Measurements from ENCODE around the gene TRMT11. TPM values are rescaled to one million over a fixed set of nuclear protein-coding genes. Genes with fewer than 3 reads are reported as not detected.

Gene TRMT11
- total and polyA plus RNA-seq, 2 of the 13 experiments (the other 11 are each of a cell fraction or from before 2014, with no cell fraction given): 42.2 to 81.9 TPM

- TF ChIP-seq ZNF781 (CRISPR knock-in tag; IDR thresholded peaks at IDR 0.05; ENCODE audit: borderline replicate concordance, not compliant biosample characterization) (peak; percentile 96), ZBTB20 (CRISPR knock-in tag; IDR thresholded peaks at IDR 0.05; ENCODE audit: borderline replicate concordance, low read depth) (no peak; the same call in 1 of the 2 replicates), ZNF235 (CRISPR knock-in tag; IDR thresholded peaks at IDR 0.05; ENCODE audit: borderline replicate concordance) (peak; percentile 94; the same call in 1 of the 2 replicates), HCFC1 (IDR thresholded peaks at IDR 0.05; ENCODE audit: low read depth, low read length) (no peak), GATA4 (IDR thresholded peaks at IDR 0.05; ENCODE audit: borderline replicate concordance, low read depth) (no peak), ZFAT (CRISPR knock-in tag; conservative IDR thresholded peaks at IDR 0.05) (no peak; the same call in 1 of the 2 replicates), CCDC6 (CRISPR knock-in tag; IDR thresholded peaks at IDR 0.05) (peak; percentile 45; the same call in 1 of the 2 replicates), WIZ (CRISPR knock-in tag; IDR thresholded peaks at IDR 0.05) (peak; percentile 96), TCF7L2 (IDR thresholded peaks at IDR 0.05; ENCODE audit: low read depth, low read length) (peak; percentile 81; the same call in 1 of the 2 replicates), HNRNPK (IDR thresholded peaks at IDR 0.05; ENCODE audit: low read depth, low read length, poor library complexity, severe bottlenecking) (peak; percentile 47), HMG20A (CRISPR knock-in tag; IDR thresholded peaks at IDR 0.05; ENCODE audit: borderline replicate concordance) (peak; percentile 54; the same call in 1 of the 2 replicates), MBNL3 (CRISPR knock-in tag; conservative IDR thresholded peaks at IDR 0.05) (no peak), ZNF598 (CRISPR knock-in tag; IDR thresholded peaks at IDR 0.05; ENCODE audit: borderline replicate concordance) (peak; percentile 99; the same call in 1 of the 2 replicates), ZNF335 (CRISPR knock-in tag; IDR thresholded peaks at IDR 0.05) (peak; percentile 52; the same call in 1 of the 2 replicates), PHF21A (CRISPR knock-in tag; IDR thresholded peaks at IDR 0.05) (peak; percentile 71; the same call in 1 of the 2 replicates), FOXA1 (IDR thresholded peaks at IDR 0.05) (no peak), FOXA1 (CRISPR knock-in tag; IDR thresholded peaks at IDR 0.05) (peak; percentile 58; the same call in 1 of the 2 replicates), NR2F2 (IDR thresholded peaks at IDR 0.05; ENCODE audit: borderline replicate concordance, low read depth) (peak; percentile 63; the same call in 1 of the 2 replicates)
- TF ChIP-seq, protein P1, sequence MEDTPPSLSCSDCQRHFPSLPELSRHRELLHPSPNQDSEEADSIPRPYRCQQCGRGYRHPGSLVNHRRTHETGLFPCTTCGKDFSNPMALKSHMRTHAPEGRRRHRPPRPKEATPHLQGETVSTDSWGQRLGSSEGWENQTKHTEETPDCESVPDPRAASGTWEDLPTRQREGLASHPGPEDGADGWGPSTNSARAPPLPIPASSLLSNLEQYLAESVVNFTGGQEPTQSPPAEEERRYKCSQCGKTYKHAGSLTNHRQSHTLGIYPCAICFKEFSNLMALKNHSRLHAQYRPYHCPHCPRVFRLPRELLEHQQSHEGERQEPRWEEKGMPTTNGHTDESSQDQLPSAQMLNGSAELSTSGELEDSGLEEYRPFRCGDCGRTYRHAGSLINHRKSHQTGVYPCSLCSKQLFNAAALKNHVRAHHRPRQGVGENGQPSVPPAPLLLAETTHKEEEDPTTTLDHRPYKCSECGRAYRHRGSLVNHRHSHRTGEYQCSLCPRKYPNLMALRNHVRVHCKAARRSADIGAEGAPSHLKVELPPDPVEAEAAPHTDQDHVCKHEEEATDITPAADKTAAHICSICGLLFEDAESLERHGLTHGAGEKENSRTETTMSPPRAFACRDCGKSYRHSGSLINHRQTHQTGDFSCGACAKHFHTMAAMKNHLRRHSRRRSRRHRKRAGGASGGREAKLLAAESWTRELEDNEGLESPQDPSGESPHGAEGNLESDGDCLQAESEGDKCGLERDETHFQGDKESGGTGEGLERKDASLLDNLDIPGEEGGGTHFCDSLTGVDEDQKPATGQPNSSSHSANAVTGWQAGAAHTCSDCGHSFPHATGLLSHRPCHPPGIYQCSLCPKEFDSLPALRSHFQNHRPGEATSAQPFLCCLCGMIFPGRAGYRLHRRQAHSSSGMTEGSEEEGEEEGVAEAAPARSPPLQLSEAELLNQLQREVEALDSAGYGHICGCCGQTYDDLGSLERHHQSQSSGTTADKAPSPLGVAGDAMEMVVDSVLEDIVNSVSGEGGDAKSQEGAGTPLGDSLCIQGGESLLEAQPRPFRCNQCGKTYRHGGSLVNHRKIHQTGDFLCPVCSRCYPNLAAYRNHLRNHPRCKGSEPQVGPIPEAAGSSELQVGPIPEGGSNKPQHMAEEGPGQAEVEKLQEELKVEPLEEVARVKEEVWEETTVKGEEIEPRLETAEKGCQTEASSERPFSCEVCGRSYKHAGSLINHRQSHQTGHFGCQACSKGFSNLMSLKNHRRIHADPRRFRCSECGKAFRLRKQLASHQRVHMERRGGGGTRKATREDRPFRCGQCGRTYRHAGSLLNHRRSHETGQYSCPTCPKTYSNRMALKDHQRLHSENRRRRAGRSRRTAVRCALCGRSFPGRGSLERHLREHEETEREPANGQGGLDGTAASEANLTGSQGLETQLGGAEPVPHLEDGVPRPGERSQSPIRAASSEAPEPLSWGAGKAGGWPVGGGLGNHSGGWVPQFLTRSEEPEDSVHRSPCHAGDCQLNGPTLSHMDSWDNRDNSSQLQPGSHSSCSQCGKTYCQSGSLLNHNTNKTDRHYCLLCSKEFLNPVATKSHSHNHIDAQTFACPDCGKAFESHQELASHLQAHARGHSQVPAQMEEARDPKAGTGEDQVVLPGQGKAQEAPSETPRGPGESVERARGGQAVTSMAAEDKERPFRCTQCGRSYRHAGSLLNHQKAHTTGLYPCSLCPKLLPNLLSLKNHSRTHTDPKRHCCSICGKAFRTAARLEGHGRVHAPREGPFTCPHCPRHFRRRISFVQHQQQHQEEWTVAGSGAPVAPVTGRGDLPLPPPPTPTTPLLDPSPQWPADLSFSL (CRISPR knock-in tag; IDR thresholded peaks at IDR 0.05): no peak
Observed at GRCh38 chr6:125956506-125957390, 29.6 kb upstream of the TRMT11 start, which contains the start of gene HINT3 (continued).

Data from HepG2 (cell line).